Kidney glomerular epithelial cell (primary cell): ENCODE results near the gene B4GALT3.

ENCODE experiments used
- DNase-seq: peaks from one replicate; lab custom pipeline; 2025; lab: John Stamatoyannopoulos, UW

The B4GALT3 gene

DNA sequence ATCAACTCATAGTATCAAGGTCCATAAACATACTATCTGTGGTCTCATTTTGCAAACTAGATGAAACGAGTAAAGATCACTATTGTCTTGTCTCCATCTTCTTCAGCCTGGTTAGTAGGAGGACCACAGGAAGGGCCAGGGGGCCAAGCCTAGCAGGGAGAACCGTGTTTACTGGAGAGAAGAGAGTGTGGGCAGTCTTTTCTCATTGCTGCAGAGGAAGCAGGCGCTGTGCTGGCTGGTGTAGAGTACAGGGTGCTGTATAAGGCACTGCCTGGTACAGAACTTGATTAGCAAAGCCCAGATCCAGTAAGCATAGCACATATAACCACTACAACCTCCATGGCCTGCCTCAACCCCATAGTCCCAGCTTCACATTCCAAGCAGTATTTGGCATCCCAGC lies 10.0 kb upstream of the B4GALT3 start:
- DNase-seq = no peak

GRCh38 chr1:161185732-161186311 lies 8.5 kb upstream of the B4GALT3 start:
- no peak for DNase-seq

DNA sequence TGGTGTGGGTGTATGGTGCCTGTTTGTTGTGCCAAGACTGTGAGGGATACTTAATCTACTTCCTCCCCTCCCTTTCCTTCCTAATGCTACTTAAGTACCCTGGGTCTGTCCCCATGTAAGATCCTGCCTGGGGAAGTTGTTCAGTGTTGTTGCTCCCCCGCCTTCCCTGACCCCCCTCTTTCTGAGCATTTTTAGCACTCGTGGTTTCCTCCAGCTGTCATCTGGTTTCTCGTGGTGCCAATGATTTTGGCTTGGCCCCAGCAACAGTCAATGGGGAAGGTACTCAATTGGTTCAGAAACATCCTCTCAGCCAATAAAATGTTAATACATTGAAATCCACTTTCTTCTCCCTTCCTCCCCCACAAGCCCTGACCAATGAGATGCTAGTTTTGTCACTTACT lies 8.0 kb upstream of the B4GALT3 start:
- no peak for DNase-seq

GRCh38 chr1:161182214-161182613 lies 4.9 kb upstream of the B4GALT3 start:
- DNase-seq = peak; percentile 0

DNA sequence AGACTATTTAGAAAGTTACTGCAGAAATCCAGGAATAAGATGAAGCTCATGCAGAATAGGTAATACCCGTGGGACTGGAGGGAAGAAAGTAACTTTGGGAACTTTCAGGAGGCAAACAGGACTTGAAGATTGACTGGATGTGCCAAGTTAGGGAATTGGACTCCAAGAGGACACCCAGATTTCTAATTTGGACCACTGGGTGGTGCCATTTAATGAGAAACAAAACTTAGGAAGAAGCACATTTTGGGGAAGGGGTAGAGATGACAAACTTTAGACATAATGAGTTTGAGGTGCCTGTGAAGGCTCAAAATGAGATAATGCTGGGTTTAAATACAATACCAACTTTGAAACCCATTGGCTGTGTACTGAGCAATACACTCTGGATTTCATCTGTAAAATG lies 3.3 kb upstream of the B4GALT3 start:
- DNase-seq = no peak

- no peak for DNase-seq
These were observed 2.4 kb upstream of the B4GALT3 start for GRCh38 chr1:161179698-161180097.

GRCh38 chr1:161177936-161178244 lies 583 bp upstream of the B4GALT3 start:
- DNase-seq = no peak

GRCh38 chr1:161176468-161177111 lies 717 bp downstream of the B4GALT3 start:
- DNase-seq = no peak

- no peak for DNase-seq
These were observed 1.4 kb downstream of the B4GALT3 start for GRCh38 chr1:161175771-161176453.

- no peak for DNase-seq
These were observed 2.4 kb downstream of the B4GALT3 start for GRCh38 chr1:161174911-161175310.

GRCh38 chr1:161173711-161174110 lies 3.6 kb downstream of the B4GALT3 start:
- DNase-seq = no peak

DNA sequence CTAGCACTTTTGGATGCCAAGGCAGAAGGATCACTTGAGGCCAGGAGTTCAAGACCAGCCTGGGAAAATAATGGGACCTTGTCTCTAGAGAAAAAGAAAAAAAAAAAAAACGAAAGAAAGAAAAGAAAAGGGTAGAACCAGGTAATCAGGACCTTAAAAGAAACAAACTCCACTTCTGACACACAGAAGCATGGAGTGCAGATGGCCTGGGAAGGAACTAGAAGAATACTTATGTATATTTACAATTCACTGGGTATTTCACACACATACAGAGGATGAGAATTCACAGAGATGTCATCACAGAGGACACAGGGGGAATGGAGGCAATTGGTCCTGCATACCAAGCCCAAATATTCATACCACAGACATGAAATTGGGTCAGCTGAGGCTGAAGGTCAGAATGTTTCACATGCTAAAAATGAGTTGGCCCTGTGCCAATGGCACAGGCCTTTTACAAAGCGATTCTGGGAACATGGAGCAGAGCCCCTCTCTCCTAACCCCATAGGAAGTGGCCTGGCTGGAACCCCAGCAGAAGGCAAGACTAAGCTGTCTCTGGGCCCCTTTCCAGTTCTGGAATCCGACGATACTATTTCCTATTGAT lies 4.4 kb downstream of the B4GALT3 start:
- DNase-seq = no peak

GRCh38 chr1:161172349-161172748 lies 5.0 kb downstream of the B4GALT3 start:
- no peak for DNase-seq

DNA sequence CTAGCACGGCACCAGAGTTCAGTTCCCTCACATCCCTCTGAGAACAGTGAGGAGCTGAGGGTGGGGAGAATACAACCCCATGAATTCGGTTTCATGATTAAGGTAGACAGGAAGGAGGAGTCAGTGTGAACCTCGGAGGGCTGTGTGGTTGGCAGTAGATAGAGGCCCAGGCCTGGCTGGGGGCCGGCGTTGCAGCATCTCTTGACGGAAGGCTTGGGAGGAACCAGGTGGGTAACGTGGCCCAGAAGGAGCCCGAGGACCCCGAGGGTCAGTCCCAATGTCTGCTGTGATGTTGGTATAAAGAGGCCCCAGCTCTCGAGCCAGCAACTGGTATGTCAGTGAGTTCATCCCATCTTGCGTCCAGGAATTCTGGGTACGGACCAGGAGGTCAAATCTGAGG lies 5.6 kb downstream of the B4GALT3 start:
- DNase-seq = no peak

DNA sequence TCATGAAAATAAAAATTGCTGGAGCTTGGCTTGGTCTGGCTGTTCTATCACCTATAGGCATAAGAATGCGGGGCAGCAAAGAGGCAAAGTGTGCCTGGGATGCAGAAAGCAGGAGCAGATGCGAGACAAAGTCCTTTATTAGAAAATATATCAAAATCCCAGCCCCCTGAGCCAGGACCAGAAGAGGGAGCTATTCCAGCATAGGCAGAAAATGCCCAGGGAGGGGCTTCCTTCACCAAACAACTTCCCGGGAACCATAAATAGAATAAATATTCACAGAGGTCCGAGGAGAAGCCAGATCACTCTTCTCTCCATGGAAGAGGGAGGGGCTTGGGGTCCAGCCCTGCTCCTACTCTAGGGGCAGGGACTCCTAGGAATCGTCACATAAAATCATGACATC lies 6.1 kb downstream of the B4GALT3 start:
- DNase-seq = no peak

- DNase-seq = no peak
These were observed 8.4 kb downstream of the B4GALT3 start for GRCh38 chr1:161168906-161169305.

DNA sequence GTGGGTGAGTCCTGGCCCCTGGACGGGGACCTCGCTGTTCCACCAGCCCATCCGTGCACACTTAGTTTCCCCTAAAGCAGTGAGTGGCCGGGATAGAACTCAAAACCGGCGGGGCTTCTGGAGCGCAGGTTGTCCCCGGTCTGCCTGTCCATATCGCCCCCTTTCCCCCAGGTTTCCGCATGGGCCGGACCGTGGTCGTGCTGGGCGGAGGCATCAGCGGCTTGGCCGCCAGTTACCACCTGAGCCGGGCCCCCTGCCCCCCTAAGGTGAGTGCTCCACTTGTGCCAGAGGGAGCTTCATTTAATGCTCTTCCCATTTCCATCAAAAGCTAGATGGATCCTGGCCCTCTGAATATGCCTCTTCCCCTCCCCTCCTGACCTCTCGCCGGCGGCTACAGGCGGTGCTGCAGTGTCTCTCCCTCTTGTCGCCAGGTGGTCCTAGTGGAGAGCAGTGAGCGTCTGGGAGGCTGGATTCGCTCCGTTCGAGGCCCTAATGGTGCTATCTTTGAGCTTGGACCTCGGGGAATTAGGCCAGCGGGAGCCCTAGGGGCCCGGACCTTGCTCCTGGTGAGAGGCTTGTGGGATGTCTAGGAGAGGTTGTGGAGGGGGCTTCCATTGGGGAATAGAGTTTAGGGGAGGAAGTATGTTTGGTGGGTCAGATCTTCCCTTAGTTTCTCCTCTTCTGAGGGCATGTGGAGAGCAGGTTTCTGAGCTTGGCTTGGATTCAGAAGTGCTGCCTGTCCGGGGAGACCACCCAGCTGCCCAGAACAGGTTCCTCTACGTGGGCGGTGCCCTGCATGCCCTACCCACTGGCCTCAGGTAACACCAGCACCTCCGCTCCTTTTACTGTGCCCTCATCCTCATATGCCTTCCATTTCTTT lies 10.4 kb downstream of the B4GALT3 start:
- DNase-seq = peak; percentile 2

GRCh38 chr1:161165742-161166668 lies 11.3 kb downstream of the B4GALT3 start, which contains the start of gene PPOX:
PPOX (plus strand) TSS chr1:161166426; CDS start chr1:161166848, 422 bp downstream.
- DNase-seq = peak; percentile 97

- no peak for DNase-seq
These were observed 12.3 kb downstream of the B4GALT3 start for GRCh38 chr1:161164901-161165610.

- DNase-seq = no peak
These were observed 13.5 kb downstream of the B4GALT3 start for GRCh38 chr1:161163793-161164192.
